CD14-positive monocyte (primary cell): ENCODE data around the gene HCRT. TPM values are rescaled to one million over a fixed set of nuclear protein-coding genes. Genes with fewer than 3 reads are reported as not detected.
"Not testable (repeated sequence)": the region's sequence is repeated elsewhere in the genome, so short reads cannot be mapped to it uniquely, and the experiment has no call there.

Experiments used
- DNase-seq, 3 donors: peaks; one replicate each; pipeline ENCODE4 v3.0.0-alpha.2; 2011 to 2022
- H2AFZ ChIP-seq: 2 replicates; pipeline ENCODE4 v1.6.0; 2012; ENCODE audit warnings: mild to moderate bottlenecking, low read depth, low read length, inconsistent platforms; ENCODE audit not compliant: insufficient read depth, poor library complexity, severe bottlenecking
- H3K27ac ChIP-seq, 2 donors: 1 replicate in 1 of 2; 2 replicates in 1 of 2; pipeline ENCODE4 v1.5.1; 2012 to 2013; ENCODE audit warnings: low read length in 2 of 2, control low read depth in 1 of 2, inconsistent platforms in 1 of 2, low read depth in 1 of 2, mild to moderate bottlenecking in 1 of 2
- H3K27me3 ChIP-seq, 2 donors: one replicate each; pipeline versions ENCODE4 v1.6.0 to v1.6.1; 2011 to 2013; ENCODE audit warnings: low read length in 2 of 2; ENCODE audit not compliant: control insufficient read depth in 2 of 2, insufficient read depth in 2 of 2
- H3K36me3 ChIP-seq, 2 donors: replicated peaks in 1 of 2; 1 replicate in 1 of 2; 2 replicates in 1 of 2; pipeline versions ENCODE4 v1.5.1 to v1.6.1; 2012 to 2013; ENCODE audit warnings: low read length in 2 of 2, control low read depth in 1 of 2, inconsistent platforms in 1 of 2, mild to moderate bottlenecking in 1 of 2; ENCODE audit not compliant: insufficient read depth in 2 of 2, control insufficient read depth in 1 of 2
- H3K4me1 ChIP-seq, 2 donors: 1 replicate in 1 of 2; 2 replicates in 1 of 2; pipeline versions ENCODE4 v1.5.1 to v1.6.1; 2012 to 2013; ENCODE audit warnings: low read length in 2 of 2, control low read depth in 1 of 2, inconsistent platforms in 1 of 2, mild to moderate bottlenecking in 1 of 2, moderate library complexity in 1 of 2; ENCODE audit not compliant: insufficient read depth in 2 of 2, control insufficient read depth in 1 of 2
- H3K4me2 ChIP-seq: replicated peaks from 2 replicates; pipeline ENCODE3; 2012; ENCODE audit warnings: low read length, moderate library complexity, mild to moderate bottlenecking; ENCODE audit not compliant: poor library complexity, severe bottlenecking; ENCODE audit errors: extremely low read depth
- H3K4me3 ChIP-seq, 3 experiments: fragments of 200-600 bp in 1 of 3; sonication (generic) in 1 of 3; replicated peaks in 1 of 3; 1 replicate in 2 of 3; 2 replicates in 1 of 3; pipeline ENCODE4 v1.5.1; 2011 to 2013; ENCODE audit warnings: low read length in 3 of 3, mild to moderate bottlenecking in 3 of 3, control low read depth in 2 of 3, low read depth in 2 of 3, inconsistent platforms in 1 of 3, moderate library complexity in 1 of 3
- H3K79me2 ChIP-seq: 2 replicates; pipeline ENCODE4 v1.6.0; 2012; ENCODE audit warnings: mild to moderate bottlenecking, control low read depth, inconsistent platforms, low read length, moderate library complexity; ENCODE audit not compliant: insufficient read depth
- H3K9ac ChIP-seq: 2 replicates; pipeline ENCODE4 v1.6.0; 2017; ENCODE audit warnings: low read length, mild to moderate bottlenecking; ENCODE audit not compliant: insufficient read depth, poor library complexity, severe bottlenecking
- H3K9me3 ChIP-seq, 2 donors: replicated peaks in 1 of 2; 1 replicate in 1 of 2; 2 replicates in 1 of 2; pipeline versions ENCODE4 v1.5.1 to v1.6.1; 2012 to 2013; ENCODE audit warnings: low read length in 2 of 2, control low read depth in 1 of 2; ENCODE audit not compliant: control insufficient read depth in 1 of 2, insufficient read depth in 1 of 2
- H4K20me1 ChIP-seq: 2 replicates; pipeline ENCODE4 v1.6.0; 2012; ENCODE audit warnings: mild to moderate bottlenecking, low read length, control low read depth, moderate library complexity; ENCODE audit not compliant: insufficient read depth
- H3K27ac Mint-ChIP-seq, 7 donors: one replicate each; pipeline ENCODE4 v1.8.0; 2020; ENCODE audit warnings: mild to moderate bottlenecking in 7 of 7, mixed read lengths in 7 of 7, moderate library complexity in 6 of 7, inconsistent platforms in 2 of 7
- H3K27me3 Mint-ChIP-seq, 3 donors: one replicate each; pipeline ENCODE4 v1.8.0; 2021 to 2022; ENCODE audit warnings: low read depth in 3 of 3, mild to moderate bottlenecking in 3 of 3, mixed read lengths in 3 of 3, moderate library complexity in 3 of 3, inconsistent platforms in 1 of 3
- H3K36me3 Mint-ChIP-seq, 2 donors: one replicate each; pipeline ENCODE4 v1.8.0; 2020; ENCODE audit warnings: mixed read lengths in 2 of 2, inconsistent platforms in 1 of 2, mild to moderate bottlenecking in 1 of 2
- H3K4me1 Mint-ChIP-seq: one replicate; pipeline ENCODE4 v1.8.0; 2020; ENCODE audit warnings: mild to moderate bottlenecking, mixed read lengths
- H3K4me3 Mint-ChIP-seq, 2 donors: one replicate each; pipeline ENCODE4 v1.8.0; 2020; ENCODE audit warnings: mild to moderate bottlenecking in 2 of 2, mixed read lengths in 2 of 2, moderate library complexity in 1 of 2
- H3K9me3 Mint-ChIP-seq, 7 donors: one replicate each; pipeline ENCODE4 v1.8.0; 2020 to 2022; ENCODE audit warnings: mixed read lengths in 7 of 7, mild to moderate bottlenecking in 6 of 7, moderate library complexity in 6 of 7, inconsistent platforms in 2 of 7
- WGBS: methylation state at CpG from one replicate; pipeline ENCODE4 v1.1.5; 2013; ENCODE audit warnings: missing lambda C conversion rate; ENCODE audit not compliant: insufficient coverage; 5-methylcytosine and 5-hydroxymethylcytosine counted together
- intact Hi-C, 2 donors: fragments of 100-400 bp; cut with micrococcal nuclease; formaldehyde crosslinking; loops; one replicate each; pipeline versions ENCODE4 v1.15.0 to v1.15.1; 2023
- polyA plus RNA-seq, 3 donors: library from polyadenylated mRNA; depleted of rRNA in 1 of 3; unstranded in 2 of 3; stranded (reverse) in 1 of 3; fragments of 300-500 nt in 2 of 3; fragments of >200 nt in 1 of 3; fragmentation: Illumina TruSeq in 2 of 3; gene quantifications; 1 replicate in 2 of 3; 2 replicates in 1 of 3; pipeline ENCODE4 v1.2.3, GENCODE V29; 2012 to 2021
- TF ChIP-seq, protein P1 (sequence below): fragments of 200-600 bp; IDR thresholded peaks from one replicate; pipeline ENCODE4 v1.8.0; 2022; ENCODE audit warnings: antibody characterized with exemption, mild to moderate bottlenecking

The HCRT gene
- polyA plus RNA-seq, 3 donors, result not detected

DNA sequence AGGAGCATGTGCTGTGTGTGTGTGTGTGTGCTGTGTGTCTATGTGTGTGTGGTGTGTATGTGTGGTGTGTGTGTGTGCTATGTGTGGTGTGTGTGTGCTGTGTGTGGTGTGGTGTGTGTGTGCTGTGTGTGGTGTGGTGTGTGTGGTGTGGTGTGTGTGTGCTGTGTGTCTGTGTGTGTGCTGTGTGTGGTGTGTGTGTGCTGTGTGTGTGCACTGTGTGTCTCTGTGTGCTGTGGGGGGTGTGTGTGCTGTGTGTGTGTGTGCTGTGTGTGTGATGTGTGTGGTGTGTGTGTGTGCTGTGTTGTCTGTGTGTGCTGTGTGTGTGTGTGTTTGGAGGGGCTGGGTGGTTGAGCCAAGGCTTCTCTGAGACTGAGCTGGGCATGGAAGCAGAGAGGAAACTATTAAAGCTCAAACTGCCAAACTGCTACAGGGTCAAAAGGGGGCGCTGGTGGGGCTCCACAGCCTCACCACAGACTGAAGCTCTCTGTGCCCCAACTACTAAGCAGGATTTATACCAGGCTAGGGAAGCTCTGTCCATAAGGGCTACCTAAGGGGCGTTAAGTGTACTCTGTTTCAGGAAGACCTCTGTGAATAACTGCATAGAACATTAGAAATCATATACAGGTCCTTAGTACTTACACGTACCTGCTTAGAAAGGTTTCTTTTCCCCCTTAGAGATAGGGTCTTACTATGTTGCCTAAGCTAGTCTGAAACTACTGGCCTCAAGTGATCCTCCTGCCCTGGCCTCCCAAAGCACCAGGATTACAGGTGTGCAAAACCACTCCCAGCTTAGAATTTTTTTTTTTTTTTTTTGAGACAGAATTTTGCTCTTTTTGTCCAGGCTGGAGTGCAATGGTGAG lies 36.9 kb upstream of the HCRT start:
- Histone ChIP-seq H3K4me2 (no peak overlapping the region), H3K4me3 (no peak overlapping the region), H4K20me1 (peaks cover 13% of the 10 kb centered on the region), H3K27me3 (no peaks in the 10 kb centered on the region), H3K4me1 (peaks cover 13 to 16% of the 10 kb centered on the region in 2 donors), H3K79me2 (peaks cover 4% of the 10 kb centered on the region), H3K9ac (no peak overlapping the region), H3K9me3 (no peaks in the 10 kb centered on the region), H3K27ac (peak overlapping the region in 1 of 2 donors; percentile 57), H3K36me3 (peaks cover 47 to 66% of the 10 kb centered on the region in 2 donors), H2AFZ (no peak overlapping the region)
- intact Hi-C loops, result loop anchor here in 1 of 2 donors (5.0 kb wide), 1 partner anchor 65 kb away; the partner anchor contains the start of gene STAT5A
- no peaks in the 10 kb centered on the region for H3K9me3 Mint-ChIP-seq
- TF ChIP-seq, protein P1, sequence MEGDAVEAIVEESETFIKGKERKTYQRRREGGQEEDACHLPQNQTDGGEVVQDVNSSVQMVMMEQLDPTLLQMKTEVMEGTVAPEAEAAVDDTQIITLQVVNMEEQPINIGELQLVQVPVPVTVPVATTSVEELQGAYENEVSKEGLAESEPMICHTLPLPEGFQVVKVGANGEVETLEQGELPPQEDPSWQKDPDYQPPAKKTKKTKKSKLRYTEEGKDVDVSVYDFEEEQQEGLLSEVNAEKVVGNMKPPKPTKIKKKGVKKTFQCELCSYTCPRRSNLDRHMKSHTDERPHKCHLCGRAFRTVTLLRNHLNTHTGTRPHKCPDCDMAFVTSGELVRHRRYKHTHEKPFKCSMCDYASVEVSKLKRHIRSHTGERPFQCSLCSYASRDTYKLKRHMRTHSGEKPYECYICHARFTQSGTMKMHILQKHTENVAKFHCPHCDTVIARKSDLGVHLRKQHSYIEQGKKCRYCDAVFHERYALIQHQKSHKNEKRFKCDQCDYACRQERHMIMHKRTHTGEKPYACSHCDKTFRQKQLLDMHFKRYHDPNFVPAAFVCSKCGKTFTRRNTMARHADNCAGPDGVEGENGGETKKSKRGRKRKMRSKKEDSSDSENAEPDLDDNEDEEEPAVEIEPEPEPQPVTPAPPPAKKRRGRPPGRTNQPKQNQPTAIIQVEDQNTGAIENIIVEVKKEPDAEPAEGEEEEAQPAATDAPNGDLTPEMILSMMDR, result peak; percentile 68
- DNase-seq, result peak; percentile 49 to 64 (median 57)
- 0% methylated on average over 1 of the region's 3 CpGs for WGBS
- H3K4me3 Mint-ChIP-seq, result no peak overlapping the region
- H3K27me3 Mint-ChIP-seq, result no peaks in the 10 kb centered on the region
- peaks cover 15% of the 10 kb centered on the region for H3K4me1 Mint-ChIP-seq
- peaks cover 57 to 73% of the 10 kb centered on the region in 2 donors for H3K36me3 Mint-ChIP-seq
- H3K27ac Mint-ChIP-seq, result peak overlapping the region in 6 of 7 donors; percentile 1 to 90 (median 70)

- H3K9me3 ChIP-seq, H3K9me3 Mint-ChIP-seq, H3K27me3 ChIP-seq, H3K4me1 ChIP-seq, H3K27ac Mint-ChIP-seq, H3K79me2 ChIP-seq, H3K27me3 Mint-ChIP-seq, H3K9ac ChIP-seq, H2AFZ ChIP-seq, DNase-seq, H3K27ac ChIP-seq, H3K4me3 Mint-ChIP-seq, H3K4me1 Mint-ChIP-seq, H3K4me3 ChIP-seq, H3K4me2 ChIP-seq, intact Hi-C loops: not testable (repeated sequence)
- H3K36me3 Mint-ChIP-seq, result peaks cover 72 to 85% of the 10 kb centered on the region in 2 donors
- peaks cover 68 to 85% of the 10 kb centered on the region in 2 donors for H3K36me3 ChIP-seq
- no CpG with 5 or more reads among the region's 17 CpGs for WGBS
- peaks cover 13% of the 10 kb centered on the region for H4K20me1 ChIP-seq
These were observed 34.0 kb upstream of the HCRT start for GRCh38 chr17:42219280-42219679.
